Heart right ventricle (tissue), 16 donors: Measurements from ENCODE around the gene RIPPLY1. TPM values are rescaled to one million over a fixed set of nuclear protein-coding genes. Genes with fewer than 3 reads are reported as not detected.

Experiments used
- ATAC-seq, 8 donors: fragments of 200-7000 bp; cut with Tn5 transposase; one replicate each; pipeline ENCODE4 v1.9.1; 2020; ENCODE audit warnings: mild to moderate bottlenecking in 8 of 8, moderate library complexity in 8 of 8, moderate number of reproducible peaks in 1 of 8
- DNase-seq, 2 donors: peaks; one replicate each; pipeline ENCODE4 v3.0.0-alpha.2; 2020
- H3K27ac ChIP-seq, 10 donors: fragments of 200-600 bp; sonication (generic) in 2 of 10; one replicate each; pipeline versions ENCODE4 v1.5.0 to v1.8.0; 2020 to 2022; ENCODE audit warnings: mild to moderate bottlenecking in 3 of 10
- H3K27me3 ChIP-seq, 7 donors: fragments of 200-600 bp; one replicate each; pipeline ENCODE4 v1.8.0; 2021 to 2022; ENCODE audit warnings: mild to moderate bottlenecking in 2 of 7
- H3K36me3 ChIP-seq, 9 donors: fragments of 200-600 bp; sonication (generic) in 1 of 9; one replicate each; pipeline versions ENCODE4 v1.5.0 to v1.8.0; 2020 to 2022; ENCODE audit warnings: mild to moderate bottlenecking in 2 of 9
- H3K4me1 ChIP-seq, 9 donors: fragments of 200-600 bp; sonication (generic) in 1 of 9; one replicate each; pipeline versions ENCODE4 v1.5.0 to v1.8.0; 2020 to 2022; ENCODE audit warnings: mild to moderate bottlenecking in 4 of 9
- H3K4me3 ChIP-seq, 10 donors: fragments of 200-600 bp; sonication (generic) in 2 of 10; one replicate each; pipeline versions ENCODE4 v1.5.0 to v1.8.0; 2020 to 2022; ENCODE audit warnings: mild to moderate bottlenecking in 7 of 10, moderate library complexity in 2 of 10
- H3K9me3 ChIP-seq, 11 donors: fragments of 200-600 bp in 10 of 11; sonication (generic) in 2 of 11; one replicate each; pipeline versions ENCODE4 v1.5.0 to v1.8.0; 2013 to 2022; ENCODE audit warnings: mild to moderate bottlenecking in 2 of 11, control low read depth in 1 of 11, moderate library complexity in 1 of 11
- CTCF ChIP-seq, 9 donors: fragments of 200-600 bp; sonication (generic) in 2 of 9; IDR thresholded peaks; one replicate each; pipeline versions ENCODE4 v1.5.0 to v1.8.0; 2021 to 2022; ENCODE audit warnings: antibody characterized with exemption in 9 of 9, mild to moderate bottlenecking in 5 of 9, moderate library complexity in 1 of 9
- WGBS, 2 donors: extraction: QIAGEN DNeasy Blood & Tissue Kit; methylation state at CpG; one replicate each; pipeline ENCODE4 v1.1.7; 2013; ENCODE audit warnings: inconsistent platforms in 1 of 2; 5-methylcytosine and 5-hydroxymethylcytosine counted together
- intact Hi-C, 10 donors: fragments of 100-400 bp; cut with DNase I; formaldehyde crosslinking; loops; one replicate each; pipeline versions ENCODE4 v1.11.1 to v1.14.2; 2022
- polyA plus RNA-seq, 2 donors: library from polyadenylated mRNA; stranded (reverse); fragments of 200-250 nt; gene quantifications; one replicate each; pipeline ENCODE4 v1.2.3, GENCODE V29; 2013
- total RNA-seq, 10 donors: library from RNA; stranded (reverse); fragmentation: NEBNext Ultra II Directional in 3 of 10; extraction: Animal tissue kit (Norgen Biotek cat#: 25700) in 3 of 10; gene quantifications; one replicate each; pipeline versions ENCODE4 v1.2.1 to v1.2.4, GENCODE V29; 2021 to 2023
- donor health status: Arrhythmogenic right ventricular cardiomyopathy.
- donor health status: ischemic (EF 13 %, LVEDD 7.1; RV severe dilation, severe dysfunction).
- donor health status: healthy with polysubstance abuse.
- donor health status: DM: no; HTN: yes; CAD: no.
- donor health status: DM: no; HTN: no; CAD: no.
- donor health status: ischemic (EF 25% LVEDD 6.9; RV normal size, moderate dysfunction).
- donor health status: ischemic (EF 25% LVEDD 5.7; RV mildly dilated, moderate dysfunction).
- donor health status: healthy.
- donor health status: DM: yes; HTN: yes; CAD: no.
- donor health status: Ischemic cardiomyopathy.
- donor health status: ischemic (EF 35%, LVEDD 5.7; RV mildly dilated, moderate dysfunction).
- donor health status: nonischemic (EF 11% LVEDD 7.7; RV severe dilation, severe dysfunction).
- donor health status: DM: yes; HTN: yes; CAD: no.
- donor health status: PGD.
- donor health status: ischemic (EF 29% LVEDD 5.4; RV normal size, mild dysfunction).
- donor health status: nonischemic (EF 23%, LVEDD 6.1; RV moderate dilation, normal function).

The RIPPLY1 gene
- total and polyA plus RNA-seq, 12 donors: 0.07 TPM; not detected in 11

GRCh38 chrX:106950381-106950780 lies 47.2 kb upstream of the RIPPLY1 start:
- no peak for DNase-seq
- ATAC-seq: no peak
- no peaks in the 10 kb centered on the region for H3K4me1 ChIP-seq
- intact Hi-C loops: loop anchor here in 3 of 10 donors (5.0 kb wide), 2 partner anchors 48 to 53 kb away; partner anchors contain the start of gene RIPPLY1 (in 1 of the 3)
- TF ChIP-seq CTCF (IDR thresholded peaks at IDR 0.05): no peak
- peaks cover 0 to 42% (median 0%) of the 10 kb centered on the region in 7 donors for H3K27me3 ChIP-seq
- H3K9me3 ChIP-seq: no peaks in the 10 kb centered on the region
- H3K27ac ChIP-seq: no peak overlapping the region
- WGBS, 2 donors: 96 to 98% methylated on average over 2 of the region's 2 CpGs
- H3K36me3 ChIP-seq: peaks cover 0 to 22% (median 0%) of the 10 kb centered on the region in 9 donors
- no peak overlapping the region for H3K4me3 ChIP-seq

GRCh38 chrX:106949366-106949765 lies 46.2 kb upstream of the RIPPLY1 start:
- no peaks in the 10 kb centered on the region for H3K9me3 ChIP-seq
- H3K27ac ChIP-seq: no peak overlapping the region
- H3K36me3 ChIP-seq: peaks cover 0 to 12% (median 0%) of the 10 kb centered on the region in 9 donors
- H3K4me1 ChIP-seq: no peaks in the 10 kb centered on the region
- no peak for TF ChIP-seq CTCF (IDR thresholded peaks at IDR 0.05)
- ATAC-seq: no peak
- H3K4me3 ChIP-seq: no peak overlapping the region
- peaks cover 0 to 42% (median 0%) of the 10 kb centered on the region in 7 donors for H3K27me3 ChIP-seq
- DNase-seq: no peak
- intact Hi-C loops: no loop called here
- WGBS, 2 donors: 89 to 100% methylated on average over 1 of the region's 1 CpG

GRCh38 chrX:106948641-106949040 lies 45.5 kb upstream of the RIPPLY1 start:
- H3K4me1 ChIP-seq: no peaks in the 10 kb centered on the region
- ATAC-seq (no peak), DNase-seq (no peak)
- WGBS, 2 donors: 95 to 98% methylated on average over 3 of the region's 3 CpGs
- no peak overlapping the region for H3K4me3 ChIP-seq
- TF ChIP-seq CTCF (IDR thresholded peaks at IDR 0.05): no peak
- intact Hi-C loops: no loop called here
- no peak overlapping the region for H3K27ac ChIP-seq
- H3K9me3 ChIP-seq: no peaks in the 10 kb centered on the region
- H3K36me3 ChIP-seq: peaks cover 0 to 12% (median 0%) of the 10 kb centered on the region in 9 donors
- H3K27me3 ChIP-seq: peaks cover 0 to 42% (median 0%) of the 10 kb centered on the region in 7 donors

GRCh38 chrX:106946464-106946863 lies 43.3 kb upstream of the RIPPLY1 start:
- Histone ChIP-seq H3K4me3 (no peak overlapping the region), H3K27me3 (peaks cover 0 to 39% (median 0%) of the 10 kb centered on the region in 7 donors), H3K27ac (no peak overlapping the region), H3K9me3 (no peaks in the 10 kb centered on the region), H3K4me1 (no peaks in the 10 kb centered on the region), H3K36me3 (peaks cover 0 to 25% (median 0%) of the 10 kb centered on the region in 9 donors)
- TF ChIP-seq CTCF (IDR thresholded peaks at IDR 0.05): no peak
- intact Hi-C loops: no loop called here
- ATAC-seq: no peak
- DNase-seq: no peak
- WGBS, 2 donors: 94 to 98% methylated on average over 3 of the region's 3 CpGs
